NB4 (cell line): ENCODE results near the gene EXOC6.

ENCODE experiments used
- POLR2A ChIP-seq: IDR thresholded peaks from 2 replicates; pipeline ENCODE4 v1.6.1; 2011; ENCODE audit warnings: mild to moderate bottlenecking; ENCODE audit not compliant: insufficient read length; ENCODE audit errors: extremely low read depth
- TF ChIP-seq, protein P1 (sequence below): IDR thresholded peaks from one replicate; pipeline ENCODE4 v1.5.1; 2012; ENCODE audit warnings: low read depth, low read length
- TF ChIP-seq, protein P2 (sequence below): IDR thresholded peaks from 2 replicates; pipeline ENCODE4 v1.6.1; 2011; ENCODE audit warnings: low read depth, low read length

DNA sequence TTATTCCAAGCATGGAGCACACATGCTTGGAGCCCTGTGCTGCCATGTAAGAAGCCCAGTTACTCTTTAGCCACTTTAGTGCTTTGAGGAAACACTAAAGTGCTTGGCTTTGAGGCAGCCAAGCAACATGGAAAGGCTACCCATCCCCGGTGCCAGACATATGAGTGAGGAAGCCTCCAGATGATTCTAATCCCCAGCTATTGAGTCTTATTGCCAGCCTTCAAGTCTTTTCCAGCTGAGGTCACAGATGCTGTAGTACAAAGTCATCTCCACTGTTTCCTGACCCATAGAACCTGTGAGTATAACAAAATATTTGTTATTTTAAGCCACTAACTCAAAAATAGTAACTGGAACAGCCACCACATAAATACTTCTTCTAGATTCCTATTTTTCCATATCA, 120.8 kb downstream of the EXOC6 start:
- TF ChIP-seq, protein P1, sequence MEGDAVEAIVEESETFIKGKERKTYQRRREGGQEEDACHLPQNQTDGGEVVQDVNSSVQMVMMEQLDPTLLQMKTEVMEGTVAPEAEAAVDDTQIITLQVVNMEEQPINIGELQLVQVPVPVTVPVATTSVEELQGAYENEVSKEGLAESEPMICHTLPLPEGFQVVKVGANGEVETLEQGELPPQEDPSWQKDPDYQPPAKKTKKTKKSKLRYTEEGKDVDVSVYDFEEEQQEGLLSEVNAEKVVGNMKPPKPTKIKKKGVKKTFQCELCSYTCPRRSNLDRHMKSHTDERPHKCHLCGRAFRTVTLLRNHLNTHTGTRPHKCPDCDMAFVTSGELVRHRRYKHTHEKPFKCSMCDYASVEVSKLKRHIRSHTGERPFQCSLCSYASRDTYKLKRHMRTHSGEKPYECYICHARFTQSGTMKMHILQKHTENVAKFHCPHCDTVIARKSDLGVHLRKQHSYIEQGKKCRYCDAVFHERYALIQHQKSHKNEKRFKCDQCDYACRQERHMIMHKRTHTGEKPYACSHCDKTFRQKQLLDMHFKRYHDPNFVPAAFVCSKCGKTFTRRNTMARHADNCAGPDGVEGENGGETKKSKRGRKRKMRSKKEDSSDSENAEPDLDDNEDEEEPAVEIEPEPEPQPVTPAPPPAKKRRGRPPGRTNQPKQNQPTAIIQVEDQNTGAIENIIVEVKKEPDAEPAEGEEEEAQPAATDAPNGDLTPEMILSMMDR, result no peak
- TF ChIP-seq POLR2A, result no peak
- TF ChIP-seq, protein P2, sequence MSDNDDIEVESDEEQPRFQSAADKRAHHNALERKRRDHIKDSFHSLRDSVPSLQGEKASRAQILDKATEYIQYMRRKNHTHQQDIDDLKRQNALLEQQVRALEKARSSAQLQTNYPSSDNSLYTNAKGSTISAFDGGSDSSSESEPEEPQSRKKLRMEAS, result no peak
